GM19043 (cell line): ENCODE results near the gene CARNS1.

Experiments used
- ATAC-seq: cut with Tn5 transposase; IDR thresholded peaks from one replicate; pipeline ENCODE4 v1.9.1; 2021; ENCODE audit warnings: low read depth; ENCODE audit not compliant: unreplicated experiment

The CARNS1 gene

DNA sequence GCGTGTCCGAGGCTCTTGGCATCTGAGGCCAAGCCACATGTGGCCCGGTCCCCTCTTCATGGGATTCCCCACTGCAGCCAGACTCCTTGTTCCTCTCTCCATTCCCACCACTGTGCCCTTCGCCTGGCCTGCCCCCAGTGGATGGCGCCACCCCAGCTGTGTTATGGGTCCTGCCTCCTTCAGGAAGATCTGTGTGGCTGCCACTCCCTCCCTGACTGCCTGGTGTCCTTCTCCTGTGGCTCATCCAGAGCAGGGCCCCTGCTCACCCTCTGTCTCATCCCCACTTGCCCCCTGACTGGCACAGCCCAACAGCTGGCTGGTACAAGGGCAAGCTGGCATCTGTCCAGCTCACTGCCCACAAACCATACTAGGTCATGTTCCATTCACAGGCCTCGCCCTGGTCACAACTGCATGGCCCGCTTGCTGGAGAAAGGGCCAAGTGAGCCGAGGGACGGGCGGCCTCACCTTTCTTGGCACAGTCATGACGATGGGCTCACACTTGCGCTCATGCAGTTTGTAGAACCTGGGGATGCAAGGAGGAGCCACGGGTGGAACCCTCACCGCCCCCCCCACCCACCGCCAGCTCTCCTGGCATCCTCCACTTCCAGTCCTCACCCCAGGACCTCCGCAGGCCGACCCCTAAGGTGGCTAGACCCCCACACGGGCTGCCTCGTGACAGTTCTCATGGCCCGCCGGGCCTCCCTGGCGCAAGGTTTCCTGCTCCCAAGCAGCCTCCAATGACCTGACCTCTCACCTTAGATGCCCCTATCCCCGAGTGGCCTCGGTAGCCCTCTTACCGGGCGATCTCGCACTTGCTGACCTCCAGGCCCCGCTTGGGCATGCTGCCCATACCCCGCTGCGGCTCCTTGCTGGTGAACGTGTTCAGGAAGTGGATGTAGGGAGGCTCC, 24.1 kb downstream of the CARNS1 start:
- ATAC-seq, result no peak

DNA sequence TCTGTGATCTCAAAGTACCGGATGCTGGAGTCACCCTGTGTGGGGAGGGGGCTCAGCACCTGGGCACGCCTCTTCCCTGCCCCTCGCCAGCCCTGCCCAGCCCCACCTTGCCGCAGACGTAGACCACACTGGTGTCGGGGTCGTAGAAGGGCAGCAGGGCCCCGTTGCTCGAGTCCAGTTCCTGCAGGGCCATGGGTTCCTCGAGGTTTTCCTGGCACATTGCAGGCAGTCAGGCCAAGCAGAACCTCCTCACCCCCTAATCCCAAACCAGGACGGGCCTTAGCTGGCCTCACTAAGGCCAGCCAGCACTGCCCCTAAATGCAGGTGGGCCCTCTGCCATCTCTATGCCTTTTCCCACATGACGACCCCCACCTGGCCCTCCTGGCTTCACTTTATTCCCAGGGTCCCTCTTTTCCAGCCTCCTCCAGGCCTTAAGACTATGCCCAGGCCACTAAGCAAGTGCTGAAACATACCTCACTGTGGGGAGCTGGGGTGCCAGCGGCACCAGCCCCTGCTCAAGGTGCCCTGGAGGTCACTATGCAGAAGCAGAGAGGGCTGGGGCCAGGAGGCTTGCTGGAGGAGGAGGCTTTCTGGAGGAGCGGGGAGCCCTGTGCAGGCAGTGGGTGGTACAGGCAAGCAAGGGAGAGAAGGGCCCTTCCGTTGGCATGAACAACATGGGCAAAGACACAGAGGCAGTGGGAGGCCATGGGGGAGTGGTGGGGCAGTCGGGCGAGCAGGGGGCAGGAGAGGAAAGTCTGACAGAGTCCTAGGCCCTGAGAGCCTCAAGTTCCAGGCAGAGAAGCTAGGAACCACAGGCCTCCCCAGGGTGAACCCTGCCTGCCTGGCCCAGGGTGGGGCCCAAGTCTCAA, 25.0 kb downstream of the CARNS1 start:
- no peak for ATAC-seq

DNA sequence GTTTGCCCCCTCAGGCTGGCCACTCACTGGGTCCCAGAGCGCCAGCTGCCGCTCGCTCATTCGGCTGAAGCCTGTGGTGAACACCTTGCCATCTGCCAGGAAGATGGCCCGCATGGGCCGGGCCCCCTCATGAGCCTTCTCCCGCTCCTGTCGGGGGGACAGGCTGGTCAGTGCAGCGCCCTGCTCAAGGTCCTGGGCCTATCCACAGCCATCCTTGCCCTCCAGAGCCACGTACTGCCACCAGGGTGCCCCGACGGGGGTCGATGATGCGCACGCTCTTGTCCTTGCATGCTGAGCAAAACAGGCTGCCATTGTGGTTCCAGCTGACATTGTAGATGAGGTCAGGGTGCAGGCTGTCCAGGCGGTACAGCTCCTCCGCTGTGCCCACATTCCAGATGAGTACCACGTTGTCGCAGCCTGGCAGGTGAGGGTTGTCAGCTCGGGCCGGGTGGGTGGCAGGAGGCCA, 25.7 kb downstream of the CARNS1 start:
- no peak for ATAC-seq

DNA sequence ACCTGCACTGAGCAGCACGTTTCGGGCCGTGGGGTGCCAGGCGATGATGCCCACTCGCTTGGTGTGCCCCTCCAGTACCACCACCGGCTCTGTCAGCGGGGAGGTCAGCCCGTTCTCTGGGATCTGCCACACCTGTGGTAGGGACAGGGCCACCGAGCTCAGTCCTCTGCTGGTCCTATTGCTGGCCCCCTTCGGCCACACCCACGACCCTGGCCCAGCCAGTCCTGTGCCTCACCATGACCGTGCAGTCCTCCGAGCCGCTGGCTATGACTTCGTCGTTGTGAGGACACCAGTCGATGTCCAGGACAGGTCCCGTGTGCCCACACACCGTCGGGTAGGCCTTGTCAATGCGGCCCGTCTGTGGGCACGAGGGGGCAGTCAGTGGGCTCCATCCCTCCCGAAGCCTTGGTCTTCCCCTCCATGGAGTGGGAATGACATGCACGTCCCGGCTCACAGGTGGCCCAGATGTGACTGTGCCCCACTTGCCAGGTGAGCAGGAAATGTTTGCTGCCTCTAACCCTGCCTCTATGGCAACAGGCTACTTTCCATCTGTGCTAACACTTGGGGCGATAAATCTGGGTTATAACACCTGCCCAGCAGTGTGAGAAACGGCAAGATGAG, 26.4 kb downstream of the CARNS1 start:
- no peak for ATAC-seq

DNA sequence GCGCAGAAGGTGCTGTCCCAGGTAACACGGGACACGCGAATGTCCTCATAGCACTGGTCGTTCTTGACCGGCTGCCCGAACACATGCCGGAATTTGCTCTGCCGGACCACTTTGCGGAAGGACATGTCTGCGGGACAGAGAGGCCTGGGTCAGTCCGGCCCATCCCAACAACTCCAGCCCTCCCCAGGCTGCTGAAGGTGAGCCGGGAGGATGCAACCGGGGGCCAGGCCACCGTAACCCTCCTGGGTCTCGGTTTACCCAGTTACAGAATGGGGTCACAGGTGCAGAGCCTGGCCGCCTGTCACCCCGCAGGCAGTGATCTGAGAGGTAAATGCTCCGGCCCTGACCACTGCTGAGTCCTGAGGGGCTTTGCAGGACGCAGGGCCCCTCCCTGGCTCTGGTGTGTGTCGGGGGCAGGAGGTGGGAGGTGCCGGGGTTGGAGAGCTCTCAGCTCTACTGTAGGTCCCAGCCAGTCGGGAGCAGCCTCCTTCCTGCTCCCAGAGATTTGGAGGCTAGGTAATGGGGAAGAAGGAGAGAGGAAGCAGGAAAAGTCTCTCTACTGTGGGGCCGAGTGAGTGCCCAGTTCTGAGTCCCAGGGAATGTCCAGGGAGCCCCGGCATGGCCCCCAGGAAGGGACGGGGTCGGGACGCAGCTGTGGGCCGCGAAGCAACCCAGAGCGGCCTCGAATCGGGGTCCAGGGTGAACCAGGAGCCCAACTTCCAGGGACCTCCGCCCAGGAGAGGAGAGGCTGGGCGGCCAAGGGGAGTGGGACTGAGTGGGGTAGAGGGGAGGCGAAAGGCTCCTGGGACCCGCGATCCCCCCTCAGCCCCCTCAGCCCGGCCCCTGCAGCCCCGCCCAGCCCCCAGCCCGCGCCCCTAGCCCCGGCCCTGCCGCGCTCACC, 27.3 kb downstream of the CARNS1 start:
- ATAC-seq, result no peak

DNA sequence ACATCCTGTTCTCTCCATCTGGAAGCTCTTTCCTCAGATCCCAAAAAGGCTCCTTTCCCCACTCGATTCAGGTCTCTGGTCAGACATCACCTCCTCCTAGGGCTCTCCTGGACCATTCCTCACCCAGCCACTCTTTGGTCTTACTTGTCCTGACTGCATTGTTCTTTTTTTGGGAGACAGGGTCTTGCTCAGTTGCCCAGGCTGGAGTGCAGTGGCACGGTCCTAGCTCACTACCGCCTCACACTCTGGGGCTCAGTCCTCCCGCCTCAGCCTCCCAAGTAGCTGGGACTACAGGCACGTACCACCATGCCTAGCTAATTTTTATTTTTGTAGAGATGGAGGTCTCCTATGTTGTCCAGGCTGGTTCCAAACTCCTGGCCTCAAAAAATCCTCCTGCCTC, 30.0 kb downstream of the CARNS1 start:
- ATAC-seq, result no peak

DNA sequence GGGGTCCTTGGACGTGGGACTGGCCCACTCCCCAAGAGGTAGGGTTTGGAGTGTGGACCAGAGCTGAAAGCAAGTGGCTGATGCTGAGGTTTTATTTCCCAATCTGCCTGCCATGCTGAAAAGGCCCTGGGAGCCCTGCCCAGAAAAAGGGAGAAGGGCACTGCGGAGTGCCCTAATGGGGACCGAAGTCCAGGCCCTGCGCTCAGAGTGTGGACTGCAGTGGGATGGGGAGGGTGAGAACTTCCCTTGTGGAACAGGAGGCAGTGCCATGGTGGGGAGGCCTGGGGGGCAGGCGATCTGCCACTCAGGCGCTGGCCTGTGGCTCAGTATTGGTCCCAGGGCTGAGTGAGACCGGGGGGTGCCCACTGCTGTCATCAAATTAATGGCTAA, 32.7 kb downstream of the CARNS1 start:
- ATAC-seq, result no peak

DNA sequence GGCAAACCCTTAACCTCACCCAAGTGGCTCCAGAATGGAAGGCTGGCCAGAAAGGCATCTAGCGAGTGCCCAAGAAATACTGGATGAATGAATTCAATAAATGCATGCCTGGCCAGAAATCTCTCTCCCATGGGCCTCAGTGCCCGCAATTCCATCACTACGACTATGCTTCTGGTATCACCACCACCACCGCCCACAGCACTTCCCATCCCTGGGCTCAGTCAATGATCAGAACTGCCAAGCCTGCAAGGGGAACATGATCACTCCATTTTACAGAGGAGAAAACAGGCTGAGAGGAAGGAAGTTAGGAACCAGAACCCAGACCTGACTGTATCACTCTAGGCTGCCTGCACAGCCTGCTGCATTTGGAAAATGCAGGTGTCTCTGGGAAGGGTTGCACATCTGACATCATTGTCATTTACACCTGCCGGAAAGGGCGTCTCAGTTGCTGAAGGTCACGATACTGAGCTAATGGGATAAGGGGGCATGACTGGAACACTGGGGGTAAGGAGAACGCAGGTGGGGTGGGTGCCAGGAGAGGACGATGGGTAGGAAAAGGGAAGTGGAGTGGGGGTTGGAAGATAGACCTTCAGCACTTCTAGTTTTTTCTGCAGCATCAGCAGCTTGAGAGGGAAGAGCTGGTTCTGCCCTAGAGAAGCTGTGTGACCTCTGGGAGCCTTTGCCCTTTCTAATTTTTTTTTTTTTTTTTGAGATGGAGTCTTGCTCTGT, 33.8 kb downstream of the CARNS1 start:
- ATAC-seq, result no peak

DNA sequence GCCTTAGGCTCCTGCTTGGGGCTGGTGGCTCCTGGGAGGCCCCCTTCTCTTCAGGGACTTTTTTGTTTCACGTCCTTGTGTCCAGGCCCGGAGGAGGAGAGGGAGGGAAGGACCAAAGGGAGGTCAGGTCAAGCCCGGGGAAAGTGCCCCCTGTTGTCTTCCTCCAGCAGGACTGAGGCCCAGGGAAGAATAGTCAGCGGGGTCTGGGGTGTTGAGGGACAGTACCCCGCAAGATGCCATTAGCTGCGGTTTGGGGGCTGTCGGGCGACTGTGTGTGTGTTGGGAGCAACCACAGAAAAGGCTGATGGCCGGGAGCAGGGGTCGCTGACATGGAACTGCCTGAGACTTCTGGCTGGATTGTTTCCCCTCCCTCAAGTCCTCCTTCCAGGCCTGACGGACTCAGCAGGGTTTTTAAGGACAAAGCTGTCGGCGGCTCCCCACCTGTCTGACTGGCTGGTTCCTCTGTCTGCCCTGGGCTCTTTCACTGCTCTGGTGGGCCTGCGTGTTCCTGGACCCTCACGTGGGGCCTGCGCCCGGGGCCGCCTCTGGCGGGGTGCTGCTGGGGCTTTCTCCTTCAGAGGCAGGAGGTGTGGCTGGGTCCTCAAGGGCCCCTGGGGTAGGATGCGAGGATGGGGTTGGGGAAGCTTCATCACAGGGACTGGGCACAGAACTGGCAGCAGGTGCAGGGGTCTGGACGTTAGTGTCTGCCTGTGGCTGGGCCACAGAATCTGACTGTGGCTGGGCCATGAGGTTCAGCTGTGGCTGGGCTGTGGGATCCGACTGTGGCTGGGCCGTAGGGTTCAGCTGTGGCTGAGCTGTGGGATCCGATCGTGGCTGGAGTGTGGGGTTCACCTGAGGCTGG, 35.5 kb downstream of the CARNS1 start:
- no peak for ATAC-seq

DNA sequence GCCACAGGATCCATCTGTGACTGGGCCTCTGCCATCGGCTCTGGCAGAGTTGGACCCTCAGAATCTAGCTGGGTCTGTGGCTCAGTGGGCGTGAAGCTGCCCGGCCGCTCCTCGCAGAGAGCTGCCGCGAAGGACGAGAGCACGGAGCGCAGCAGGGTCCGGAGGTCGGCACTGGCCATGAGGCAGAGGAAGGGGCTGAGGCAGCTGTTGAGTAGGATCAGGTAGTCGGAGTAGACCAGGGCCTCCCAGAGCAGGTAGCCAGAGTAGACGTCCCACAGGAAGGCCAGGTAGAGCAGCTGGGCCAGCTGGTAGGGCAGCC, 36.1 kb downstream of the CARNS1 start:
- no peak for ATAC-seq

DNA sequence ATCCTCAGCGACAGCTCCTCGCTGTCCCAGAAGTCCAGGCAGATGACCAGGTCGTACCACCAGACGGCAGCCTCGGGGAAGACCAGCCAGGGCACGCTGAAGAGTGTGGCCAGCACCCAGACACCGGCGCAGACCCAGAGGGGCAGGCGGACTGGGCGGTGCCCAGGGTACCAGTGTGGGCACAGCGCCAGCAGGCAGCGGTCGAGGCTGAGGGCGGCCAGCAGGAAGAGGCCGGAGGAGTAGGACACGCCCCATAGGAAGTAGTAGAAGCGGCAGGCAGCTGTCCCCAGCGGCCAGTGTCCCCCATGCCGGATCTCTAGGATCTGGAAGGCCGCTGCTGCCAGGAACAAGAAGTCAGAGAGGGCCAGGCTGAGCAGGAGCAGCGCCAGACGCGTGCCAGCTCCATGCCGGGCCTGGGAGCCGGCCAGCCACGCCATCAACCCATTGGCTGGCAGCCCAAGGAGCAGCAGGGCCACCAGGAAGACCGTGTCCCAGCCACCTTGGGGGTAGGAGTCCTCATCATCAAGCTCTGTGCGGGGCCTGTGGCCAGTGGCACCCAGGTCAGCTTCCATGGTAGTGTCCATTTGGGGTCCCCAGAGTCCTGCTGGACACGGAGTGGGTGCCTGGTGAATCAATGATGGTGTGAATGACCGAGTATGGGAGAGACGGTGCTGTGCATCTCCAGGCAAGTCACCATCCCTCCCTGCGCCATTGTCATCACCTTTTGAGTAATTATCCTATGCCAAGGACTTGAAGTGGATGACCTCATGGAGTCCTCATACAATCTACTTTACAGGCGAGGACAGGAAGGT, 36.9 kb downstream of the CARNS1 start, which contains the start of gene GPR152:
TSS of gene GPR152 (minus strand) at position 589 of the 812 bp plus-strand sequence. CDS start at position 584, 5 bp downstream.
- ATAC-seq, result no peak

DNA sequence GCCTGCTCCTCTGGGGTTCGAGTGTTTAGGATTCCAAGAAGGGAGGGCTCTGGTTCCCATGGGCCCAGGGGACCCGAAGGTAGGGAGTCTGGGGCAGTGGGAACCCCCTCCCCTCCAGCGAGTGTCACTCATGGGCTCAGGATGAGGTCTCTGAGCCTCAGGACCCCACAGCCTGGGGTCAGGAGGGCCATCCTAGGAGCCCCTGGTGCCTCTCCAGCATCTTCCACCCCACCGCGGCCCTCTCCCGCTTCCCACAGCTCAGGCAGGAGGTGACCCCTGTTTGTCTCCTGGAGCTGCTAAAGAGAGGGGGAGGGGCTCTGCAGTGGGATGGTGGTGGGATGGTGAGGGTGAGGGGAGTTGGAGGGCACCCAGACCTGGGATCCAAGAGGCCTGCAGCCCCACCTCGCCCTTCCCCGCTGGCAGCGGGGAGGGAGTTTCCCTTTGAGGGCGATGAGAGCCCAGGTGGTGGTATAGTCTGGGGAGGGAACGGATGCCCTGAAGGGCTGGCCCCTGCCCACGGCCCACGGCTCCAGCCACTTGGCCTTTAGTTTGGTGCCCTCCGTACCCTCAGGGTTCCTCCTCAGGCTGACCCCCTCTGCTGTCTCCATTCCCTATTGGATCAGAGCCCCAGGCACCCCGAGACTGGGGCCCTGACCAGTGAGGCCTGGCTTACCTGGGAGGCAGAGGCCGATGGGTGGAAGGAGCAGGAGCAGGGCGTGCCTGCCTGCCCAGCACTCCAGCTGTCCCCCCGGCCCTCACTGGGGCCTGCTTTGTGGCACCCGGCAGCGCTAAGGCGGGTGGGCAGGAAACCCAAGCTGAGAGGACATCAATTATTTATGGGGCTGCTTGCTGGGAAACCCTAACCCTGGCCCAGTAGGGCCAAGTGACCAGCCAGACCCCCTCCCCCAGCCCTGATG, 38.6 kb downstream of the CARNS1 start:
- ATAC-seq, result no peak

DNA sequence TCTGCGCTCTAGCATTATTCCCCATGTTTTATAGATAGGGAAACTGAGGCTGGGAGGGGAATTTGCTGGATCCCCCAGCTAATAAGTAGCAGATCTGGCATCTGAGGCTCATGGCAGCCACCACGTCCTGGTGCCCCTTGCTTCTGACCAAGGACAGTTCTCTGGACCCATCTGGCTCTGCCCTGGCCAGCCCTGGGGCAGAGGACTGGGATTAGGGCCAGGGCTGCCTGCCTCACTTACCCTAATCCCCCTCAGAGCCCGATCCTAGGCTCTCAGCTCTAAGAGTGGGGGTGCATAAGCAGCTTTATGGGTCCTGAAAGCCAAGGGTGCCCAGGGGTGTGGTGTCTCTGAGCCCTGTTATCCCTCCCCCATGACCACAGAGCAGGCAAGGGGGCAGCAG, 39.6 kb downstream of the CARNS1 start, which contains the start of gene CABP4:
TSS of gene CABP4 (plus strand) at position 301 of the 400 bp plus-strand sequence. CDS start at position 371, 70 bp downstream.
- no peak for ATAC-seq

DNA sequence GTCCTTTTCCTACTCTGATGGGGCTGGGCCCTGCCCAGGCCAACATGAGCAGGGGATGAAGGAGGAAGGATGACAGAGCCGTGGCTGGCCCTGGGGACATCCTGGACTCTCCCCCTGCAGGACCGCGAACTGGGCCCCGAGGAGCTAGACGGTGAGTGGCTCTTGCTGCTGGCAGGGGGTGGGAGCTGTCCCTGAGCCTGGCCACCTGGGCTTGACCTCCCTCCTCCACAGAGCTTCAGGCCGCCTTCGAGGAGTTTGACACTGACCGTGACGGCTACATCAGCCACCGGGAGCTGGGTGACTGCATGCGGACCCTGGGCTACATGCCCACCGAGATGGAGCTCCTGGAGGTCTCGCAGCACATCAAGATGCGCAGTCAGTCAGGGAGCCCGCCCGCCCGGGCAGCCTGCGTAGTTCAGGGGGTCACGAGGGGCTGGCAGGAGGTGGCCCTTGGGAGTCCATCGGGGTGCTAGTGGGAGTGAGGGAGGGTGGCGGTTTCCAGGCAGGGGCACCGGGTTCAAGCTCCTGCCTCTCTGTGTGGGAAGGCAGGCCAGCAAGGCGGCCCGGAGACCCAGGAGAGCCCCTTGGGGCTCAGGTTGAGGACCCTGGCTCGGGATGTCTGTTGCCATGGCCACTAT, 40.7 kb downstream of the CARNS1 start:
- no peak for ATAC-seq

DNA sequence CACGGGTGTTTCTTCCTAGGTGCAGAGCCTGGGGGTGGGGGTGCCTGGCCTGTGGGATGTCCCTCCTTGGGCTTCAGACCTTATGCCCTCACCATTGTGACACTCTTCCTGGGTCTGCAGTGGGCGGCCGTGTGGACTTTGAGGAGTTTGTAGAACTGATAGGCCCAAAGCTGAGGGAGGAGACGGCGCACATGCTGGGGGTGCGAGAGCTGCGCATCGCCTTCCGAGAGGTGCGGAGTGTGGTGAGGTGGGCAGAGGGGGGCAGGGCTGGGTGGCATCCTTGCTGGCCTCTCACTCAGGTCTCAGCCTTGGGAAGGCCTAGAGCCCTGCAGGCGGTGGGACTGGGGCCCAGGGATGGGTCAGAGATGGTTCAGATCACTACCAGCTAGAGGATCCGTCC, 42.0 kb downstream of the CARNS1 start:
- no peak for ATAC-seq

DNA sequence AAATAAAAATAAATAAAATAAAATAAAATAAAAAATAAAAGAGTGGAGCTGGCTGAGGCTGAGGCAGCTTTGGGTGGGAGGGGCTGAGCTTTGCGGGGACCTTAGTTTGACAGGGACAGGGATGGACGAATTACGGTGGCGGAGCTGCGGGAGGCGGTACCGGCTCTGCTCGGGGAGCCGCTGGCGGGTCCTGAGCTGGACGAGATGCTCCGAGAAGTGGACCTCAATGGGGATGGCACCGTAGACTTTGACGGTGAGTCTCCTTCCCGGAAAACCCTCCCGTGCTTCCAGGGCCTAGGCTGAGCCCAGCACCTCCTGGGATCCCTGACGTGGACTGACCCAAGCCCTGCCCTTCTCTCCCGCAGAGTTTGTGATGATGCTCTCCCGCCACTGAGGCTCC, 42.8 kb downstream of the CARNS1 start:
- ATAC-seq, result no peak
